H1 (cell line): ENCODE results near the gene PTGDS. TPM values are rescaled to one million over a fixed set of nuclear protein-coding genes. Genes with fewer than 3 reads are reported as not detected.

Source experiments
- HDAC6 ChIP-seq: IDR thresholded peaks from one replicate; pipeline ENCODE4 v1.7.1; 2012; ENCODE audit warnings: low read depth, mild to moderate bottlenecking, inconsistent platforms, low read length, moderate library complexity
- KDM1A ChIP-seq: fragments of 200-600, 300-600 bp; sonication (generic); IDR thresholded peaks from 2 replicates; pipeline ENCODE4 v1.7.1; 2016; ENCODE audit warnings: mild to moderate bottlenecking, low read length, borderline replicate concordance
- RBBP5 ChIP-seq: IDR thresholded peaks from 2 replicates; pipeline ENCODE4 v1.7.1; 2012; ENCODE audit warnings: low read depth, mild to moderate bottlenecking, inconsistent platforms, low read length, moderate library complexity, borderline replicate concordance
- SAP30 ChIP-seq: fragments of 300-600 bp; sonication (generic); IDR thresholded peaks from 2 replicates; pipeline ENCODE4 v1.7.1; 2012; ENCODE audit warnings: low read length, moderate library complexity, mild to moderate bottlenecking, inconsistent platforms; ENCODE audit not compliant: insufficient read depth, insufficient replicate concordance
- polyA plus RNA-seq, 7 experiments: library from polyadenylated mRNA; depleted of rRNA in 3 of 7; stranded (reverse) in 5 of 7; unstranded in 2 of 7; fragments of >200 nt in 5 of 7; fragments of 200-250 nt in 2 of 7; gene quantifications; 1 replicate in 5 of 7; 2 replicates in 1 of 7; 4 replicates in 1 of 7; pipeline versions ENCODE4 v1.2.1 to v1.2.3, GENCODE V29; 2011 to 2013; ENCODE audit warnings: missing spikeins in 2 of 7, mixed read lengths in 2 of 7
- total RNA-seq: library from RNA; stranded (reverse); fragmentation: NEBNext Ultra II Directional; extraction: Animal tissue kit (Norgen Biotek cat#: 25700); gene quantifications from 2 replicates; pipeline ENCODE4 v1.2.1, GENCODE V29; 2021

Gene PTGDS
- total and polyA plus RNA-seq, 2 of the 8 experiments (the other 6 are each of a cell fraction or from before 2014, with no cell fraction given), result 1.7 to 2.3 TPM

DNA sequence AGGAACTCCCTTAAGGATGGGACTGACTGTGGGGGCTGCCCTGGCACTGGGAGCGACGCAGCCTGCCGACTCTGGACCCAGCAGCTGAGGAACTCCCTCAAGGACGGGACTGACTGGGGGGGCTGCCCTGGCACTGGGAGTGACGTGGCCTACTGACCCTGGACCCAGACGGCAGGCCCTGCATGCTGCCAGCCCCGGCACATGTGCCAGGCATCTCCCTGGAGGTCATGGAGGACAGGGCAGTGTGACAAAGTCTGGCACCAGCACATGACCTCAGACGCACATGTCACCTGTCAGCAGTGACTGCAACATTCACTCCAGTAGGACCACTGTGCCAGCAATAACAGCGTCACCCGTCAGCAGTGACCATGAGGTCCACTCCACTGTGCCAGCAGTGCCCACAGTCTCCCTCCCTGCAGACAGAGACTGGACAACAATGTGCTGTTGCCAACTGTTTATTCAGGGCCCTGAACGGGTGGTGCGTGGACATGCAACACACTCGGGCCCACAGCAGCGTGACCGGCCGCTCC is 37.2 kb upstream of the PTGDS start (continued):
- TF ChIP-seq HDAC6 (no peak), SAP30 (no peak), RBBP5 (no peak), KDM1A (no peak)
